Activated CD4-positive, alpha-beta T cell treated with anti-CD3 and anti-CD28 coated beads for 1 hour (primary cell): ENCODE measurements around the gene PAN3.

Experiments used
- DNase-seq: peaks from one replicate; pipeline ENCODE4 v3.0.0-alpha.2; 2020

The PAN3 gene

GRCh38 chr13:28229522-28230411 is 91.4 kb downstream of the PAN3 start:
- no peak for DNase-seq

GRCh38 chr13:28231642-28232041 is 93.3 kb downstream of the PAN3 start:
- DNase-seq = no peak

GRCh38 chr13:28237944-28238343 is 99.6 kb downstream of the PAN3 start:
- no peak for DNase-seq

- no peak for DNase-seq
These were observed 101.0 kb downstream of the PAN3 start for GRCh38 chr13:28239374-28239773.

GRCh38 chr13:28245465-28245864 is 107.1 kb downstream of the PAN3 start:
- DNase-seq = no peak

GRCh38 chr13:28246891-28247290 is 108.5 kb downstream of the PAN3 start:
- no peak for DNase-seq

GRCh38 chr13:28248080-28248479 is 109.7 kb downstream of the PAN3 start:
- DNase-seq = no peak

- DNase-seq = no peak
These were observed 112.2 kb downstream of the PAN3 start for GRCh38 chr13:28250542-28250941.

- no peak for DNase-seq
These were observed 113.1 kb downstream of the PAN3 start for GRCh38 chr13:28251466-28251865.

GRCh38 chr13:28252547-28252946 is 114.2 kb downstream of the PAN3 start:
- DNase-seq = no peak

- no peak for DNase-seq
These were observed 119.0 kb downstream of the PAN3 start for GRCh38 chr13:28257305-28257704.

GRCh38 chr13:28258417-28258816 is 120.1 kb downstream of the PAN3 start:
- DNase-seq = no peak

- DNase-seq = no peak
These were observed 129.2 kb downstream of the PAN3 start for GRCh38 chr13:28267497-28267896.

GRCh38 chr13:28268800-28269223 is 130.5 kb downstream of the PAN3 start:
- no peak for DNase-seq

- DNase-seq = no peak
These were observed 132.9 kb downstream of the PAN3 start for GRCh38 chr13:28271056-28271840.

GRCh38 chr13:28273919-28274318 is 135.6 kb downstream of the PAN3 start:
- DNase-seq = no peak

GRCh38 chr13:28282451-28282850 is 144.1 kb downstream of the PAN3 start:
- no peak for DNase-seq

GRCh38 chr13:28283600-28283999 is 145.3 kb downstream of the PAN3 start:
- no peak for DNase-seq

GRCh38 chr13:28286263-28286662 is 147.9 kb downstream of the PAN3 start:
- DNase-seq = no peak

- no peak for DNase-seq
These were observed 159.0 kb downstream of the PAN3 start for GRCh38 chr13:28297341-28297740.

GRCh38 chr13:28299916-28300315 is 161.6 kb downstream of the PAN3 start:
- DNase-seq = no peak

GRCh38 chr13:28301839-28302238 is 163.5 kb downstream of the PAN3 start:
- DNase-seq = no peak

GRCh38 chr13:28306325-28306724 is 168.0 kb downstream of the PAN3 start:
- DNase-seq = no peak

- DNase-seq = no peak
These were observed 175.2 kb downstream of the PAN3 start for GRCh38 chr13:28313579-28313978.
